K562 (cell line): ENCODE measurements around the gene POLR1B. TPM values are rescaled to one million over a fixed set of nuclear protein-coding genes. Genes with fewer than 3 reads are reported as not detected.

Experiments
- ADNP ChIP-seq: fragments of 200-800 bp; sonication (Bioruptor generic); IDR thresholded peaks from 2 replicates; pipeline ENCODE4 v1.6.1; 2016; ENCODE audit warnings: missing genetic modification characterization, missing compliant biosample characterization
- C11orf30 ChIP-seq: fragments of 450-650 bp; IDR thresholded peaks from 2 replicates; pipeline ENCODE4 v1.6.1; 2016; ENCODE audit warnings: low read depth, mild to moderate bottlenecking
- ETV5 ChIP-seq: sonication (generic); formaldehyde crosslinking; IDR thresholded peaks from 2 replicates; pipeline ENCODE4 v1.4.0; 2020; ENCODE audit warnings: low read depth, mild to moderate bottlenecking, missing genetic modification reagents
- FOXA3 ChIP-seq, 2 experiments: fragments of 450-650 bp in 1 of 2; sonication (generic) in 1 of 2; formaldehyde crosslinking; IDR thresholded peaks in 1 of 2; conservative IDR thresholded peaks in 1 of 2; 2 replicates each; pipeline versions ENCODE4 v1.4.0 to v1.8.0; 2020 to 2022; ENCODE audit warnings: mild to moderate bottlenecking in 2 of 2, missing genetic modification reagents in 1 of 2
- GTF2E2 ChIP-seq: fragments of 200-800 bp; sonication (Bioruptor generic); IDR thresholded peaks from 2 replicates; pipeline ENCODE4 v1.6.1; 2016; ENCODE audit warnings: missing genetic modification characterization, missing compliant biosample characterization
- HBP1 ChIP-seq: fragments of 450-650 bp; formaldehyde crosslinking; IDR thresholded peaks from 2 replicates; pipeline ENCODE4 v1.4.0; 2022; ENCODE audit warnings: missing genetic modification characterization
- HIVEP1 ChIP-seq: fragments of 250-450 bp; sonication (Bioruptor Pico); IDR thresholded peaks from 2 replicates; pipeline ENCODE4 v1.4.0; 2020; ENCODE audit warnings: mild to moderate bottlenecking
- HMBOX1 ChIP-seq: sonication (generic); IDR thresholded peaks from 2 replicates; pipeline ENCODE4 v1.6.1; 2016
- MCM3 ChIP-seq: fragments of 450-650 bp; IDR thresholded peaks from 2 replicates; pipeline ENCODE4 v1.6.1; 2016
- MTF1 ChIP-seq: fragments of 250-450 bp; sonication (Bioruptor Pico); IDR thresholded peaks from 2 replicates; pipeline ENCODE4 v1.9.0; 2021; ENCODE audit warnings: moderate library complexity, mild to moderate bottlenecking, inconsistent platforms, borderline replicate concordance
- MXI1 ChIP-seq: IDR thresholded peaks from 2 replicates; pipeline ENCODE4 v1.6.1; 2011; ENCODE audit warnings: low read depth, mild to moderate bottlenecking, improper control_type of control experiment, low read length
- PKNOX1 ChIP-seq: fragments of 450-650 bp; IDR thresholded peaks from 2 replicates; pipeline ENCODE4 v1.6.1; 2016
- POU5F1 ChIP-seq: fragments of 150-350 bp; IDR thresholded peaks from 2 replicates; pipeline ENCODE4 v1.6.1; 2014; ENCODE audit warnings: borderline replicate concordance, low read length, low read depth, mild to moderate bottlenecking; ENCODE audit not compliant: partially characterized antibody
- RBM25 ChIP-seq: fragments of 200-400 bp; formaldehyde crosslinking; IDR thresholded peaks from 2 replicates; pipeline ENCODE4 v1.6.1; 2018; ENCODE audit warnings: low read length, low read depth, moderate library complexity; ENCODE audit not compliant: severe bottlenecking
- RNF2 ChIP-seq: sonication (generic); IDR thresholded peaks from 2 replicates; pipeline ENCODE4 v1.6.1; 2016
- SREBF2 ChIP-seq: sonication (generic); formaldehyde crosslinking; IDR thresholded peaks from 2 replicates; pipeline ENCODE4 v1.4.0; 2020; ENCODE audit warnings: mild to moderate bottlenecking, missing genetic modification reagents
- STAG1 ChIP-seq: sonication (generic); formaldehyde crosslinking; IDR thresholded peaks from 2 replicates; pipeline ENCODE4 v1.5.0; 2020; ENCODE audit warnings: missing genetic modification reagents, borderline replicate concordance
- TAF1 ChIP-seq: IDR thresholded peaks from 2 replicates; pipeline ENCODE4 v1.6.1; 2011; ENCODE audit warnings: mild to moderate bottlenecking, low read length, moderate library complexity; ENCODE audit not compliant: insufficient read depth, control insufficient read depth, severe bottlenecking; ENCODE audit errors: extremely low read depth
- XRCC3 ChIP-seq: fragments of 450-650 bp; IDR thresholded peaks from 2 replicates; pipeline ENCODE4 v1.6.1; 2017; ENCODE audit warnings: mild to moderate bottlenecking, moderate library complexity
- YBX1 ChIP-seq: fragments of 450-650 bp; IDR thresholded peaks from 2 replicates; pipeline ENCODE4 v1.7.1; 2016; ENCODE audit warnings: mild to moderate bottlenecking
- ZBTB1 ChIP-seq: sonication (generic); formaldehyde crosslinking; IDR thresholded peaks from 2 replicates; pipeline ENCODE4 v1.8.1; 2023; ENCODE audit warnings: missing genetic modification reagents, low read depth, mild to moderate bottlenecking, borderline replicate concordance
- ZNF280A ChIP-seq: fragments of 450-650 bp; IDR thresholded peaks from 2 replicates; pipeline ENCODE4 v1.6.1; 2018; ENCODE audit warnings: mild to moderate bottlenecking, low read depth; ENCODE audit not compliant: partially characterized antibody
- ZNF354B ChIP-seq: fragments of 250-450 bp; sonication (Bioruptor Pico); IDR thresholded peaks from 2 replicates; pipeline ENCODE4 v1.4.0; 2020
- ZNF507 ChIP-seq: conservative IDR thresholded peaks from 2 replicates; pipeline ENCODE4 v1.6.1; 2017; ENCODE audit warnings: missing genetic modification characterization, missing compliant biosample characterization
- ZNF75A ChIP-seq: fragments of 450-650 bp; formaldehyde crosslinking; IDR thresholded peaks from 2 replicates; pipeline ENCODE4 v1.4.0; 2020; ENCODE audit warnings: mild to moderate bottlenecking
- polyA plus RNA-seq, 8 experiments: library from polyadenylated mRNA; depleted of rRNA in 4 of 8; stranded (reverse) in 5 of 8; unstranded in 3 of 8; fragments of >200 nt; fragmentation: Nextera tagmentation in 2 of 8; fragmentation: Illumina TruSeq in 1 of 8; extraction: Ambion mirVana in 2 of 8; extraction: Trizol in 1 of 8; gene quantifications; 2 replicates each; pipeline versions ENCODE4 v1.2.1 to v1.2.3, GENCODE V29; 2011 to 2014; ENCODE audit warnings: inconsistent platforms in 1 of 8, missing spikeins in 1 of 8
- total RNA-seq, 7 experiments: library from RNA; depleted of rRNA in 6 of 7; stranded (reverse); fragments of >200 nt in 6 of 7; fragmentation: Illumina TruSeq in 2 of 7; extraction: Trizol in 2 of 7; gene quantifications; 2 replicates each; pipeline versions ENCODE4 v1.2.1 to v1.2.3, GENCODE V29; 2011 to 2021; ENCODE audit warnings: low replicate concordance in 1 of 7

The POLR1B gene
- total and polyA plus RNA-seq, 9 of the 15 experiments (the other 6 are each of a cell fraction or from before 2014, with no cell fraction given): 19.8 to 55.1 (median 40.2) TPM

- TF ChIP-seq ZNF280A (no peak), RNF2 (peak; percentile 67), C11orf30 (peak; percentile 73), ZNF507 (no peak), GTF2E2 (no peak), ZBTB1 (CRISPR knock-in tag) (peak; percentile 57; the same call in 1 of the 2 replicates), HIVEP1 (CRISPR knock-in tag) (no peak), MXI1 (peak; percentile 82), STAG1 (CRISPR knock-in tag) (no peak), ZNF75A (CRISPR knock-in tag) (no peak), YBX1 (no peak), POU5F1 (no peak), ETV5 (peak; percentile 75), SREBF2 (peak; percentile 59; the same call in 1 of the 2 replicates), HBP1 (CRISPR knock-in tag) (no peak), ZNF354B (CRISPR knock-in tag) (no peak), XRCC3 (no peak), MCM3 (no peak), FOXA3 (CRISPR knock-in tag; conservative IDR thresholded peaks at IDR 0.05 in 1 of 2, IDR thresholded peaks at IDR 0.05 in 1 of 2) (no peak; a peak in 1 of 4 replicates), TAF1 (peak; percentile 33), PKNOX1 (peak; percentile 62), MTF1 (CRISPR knock-in tag) (no peak), ADNP (tag) (no peak), RBM25 (no peak), HMBOX1 (no peak)
Measured at GRCh38 chr2:112542123-112542983, at the start of gene POLR1B (continued).
